HG02610 (cell line): Measurements from ENCODE around the gene DOHH.
"Not testable (repeated sequence)": the region's sequence is repeated elsewhere in the genome, so short reads cannot be mapped to it uniquely, and the experiment has no call there.

Experiments
- ATAC-seq: cut with Tn5 transposase; IDR thresholded peaks from one replicate; pipeline ENCODE4 v1.9.1; 2021; ENCODE audit warnings: mild to moderate bottlenecking, moderate library complexity; ENCODE audit not compliant: unreplicated experiment

DOHH gene

DNA sequence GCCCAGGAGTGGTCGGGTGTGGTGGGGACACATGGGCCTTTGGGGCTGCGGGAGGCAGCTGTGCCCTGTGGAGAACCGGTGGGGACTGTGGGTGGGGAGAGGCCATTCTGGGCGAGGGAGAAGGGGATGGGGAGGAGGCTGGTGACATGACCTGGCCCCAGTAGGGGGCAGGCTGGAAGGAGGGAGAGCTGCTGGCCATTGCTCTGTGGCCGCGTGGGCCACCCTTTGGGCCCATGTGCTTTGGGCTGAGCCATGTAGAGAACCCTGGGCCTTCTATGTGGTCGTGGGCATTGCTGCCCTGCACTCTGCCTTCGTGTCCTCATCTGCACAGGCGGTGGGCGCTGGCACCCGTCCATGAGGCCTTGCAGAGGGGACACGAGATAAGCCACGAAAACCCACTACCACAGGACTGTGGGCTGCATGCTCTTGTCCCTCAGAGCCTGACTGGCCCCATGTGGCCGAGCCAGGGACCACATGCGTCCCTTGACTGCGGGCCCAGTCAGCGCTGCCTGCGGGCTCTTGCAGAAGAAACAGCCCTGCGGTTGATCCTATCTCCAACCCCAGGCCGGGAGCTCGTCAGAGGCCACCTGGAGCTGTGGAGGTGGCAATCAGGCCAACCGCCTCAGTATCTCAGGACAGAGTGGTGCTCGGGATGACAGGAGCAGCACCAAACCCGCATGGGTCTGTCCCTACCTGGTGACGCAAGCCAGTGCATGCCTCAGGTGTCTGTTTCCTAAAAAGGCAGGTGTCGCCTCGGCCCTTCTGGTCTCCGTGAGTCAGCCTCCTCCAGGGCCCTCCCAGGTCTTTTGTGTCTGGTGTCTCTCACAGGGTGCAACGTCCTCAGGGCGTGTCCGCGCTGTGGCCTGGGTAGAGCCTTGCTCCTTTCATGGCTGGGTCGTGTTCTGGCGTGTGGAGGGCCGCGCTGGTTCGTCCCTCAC is 20.0 kb upstream of the DOHH start:
- no peak for ATAC-seq

DNA sequence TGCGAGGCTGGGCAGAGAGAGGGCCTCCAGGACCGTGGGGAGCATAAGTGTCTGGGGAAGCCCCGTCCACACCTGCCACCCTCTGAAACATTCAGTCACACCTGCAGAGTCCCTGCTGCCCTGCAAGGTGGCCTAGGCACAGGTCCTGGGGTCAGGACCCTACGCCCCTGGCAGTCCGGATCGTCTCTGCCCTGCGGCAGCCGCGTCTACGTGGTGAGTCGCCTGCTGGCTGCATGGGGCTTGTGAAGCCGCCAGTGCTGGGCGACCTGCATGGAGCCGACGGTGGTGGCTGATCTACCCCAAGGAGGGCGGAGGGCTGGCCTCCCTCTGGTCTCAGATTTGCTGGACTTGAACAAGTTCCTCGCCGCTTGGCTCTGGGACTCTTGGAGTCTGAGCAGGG is 18.7 kb upstream of the DOHH start:
- ATAC-seq, result no peak

DNA sequence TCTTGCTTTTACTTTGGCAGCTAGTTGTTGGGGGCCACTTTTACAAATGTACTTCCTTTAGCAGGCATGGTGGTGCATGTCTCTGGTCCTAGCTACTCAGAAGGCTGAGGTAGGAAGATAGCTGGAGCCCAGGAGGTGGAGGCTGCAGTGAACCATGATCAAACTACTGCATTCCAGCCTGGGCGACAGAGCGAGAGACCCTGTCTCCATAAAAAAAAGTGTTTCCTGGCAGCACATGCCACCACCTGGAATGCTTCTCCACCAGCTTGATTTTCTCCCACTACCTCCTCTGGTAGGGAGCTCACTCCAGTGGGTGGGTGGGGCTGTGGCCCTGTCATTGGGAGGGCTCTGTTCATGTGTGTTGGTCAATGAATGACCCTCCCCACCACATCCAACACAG is 18.2 kb upstream of the DOHH start:
- no peak for ATAC-seq

DNA sequence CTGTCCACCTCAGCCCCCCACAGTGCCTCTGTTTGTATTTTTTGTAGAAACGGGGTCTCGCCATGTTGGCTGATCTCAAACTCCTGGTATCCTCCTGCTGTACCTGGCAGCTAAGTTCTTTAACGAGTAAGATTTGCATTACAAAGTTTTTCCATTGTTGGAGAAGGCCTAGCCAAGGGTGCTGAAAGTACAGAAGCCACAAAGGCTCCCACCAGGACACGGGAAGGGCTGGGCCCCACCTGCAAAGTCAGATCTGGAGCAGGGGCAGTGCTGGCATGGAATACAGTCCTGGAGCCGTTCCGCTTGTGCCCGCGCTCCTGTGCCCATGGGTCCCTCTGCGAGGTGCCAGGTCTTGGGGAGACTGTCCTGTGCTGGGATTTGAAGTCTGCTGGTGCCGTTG is 17.8 kb upstream of the DOHH start:
- no peak for ATAC-seq

DNA sequence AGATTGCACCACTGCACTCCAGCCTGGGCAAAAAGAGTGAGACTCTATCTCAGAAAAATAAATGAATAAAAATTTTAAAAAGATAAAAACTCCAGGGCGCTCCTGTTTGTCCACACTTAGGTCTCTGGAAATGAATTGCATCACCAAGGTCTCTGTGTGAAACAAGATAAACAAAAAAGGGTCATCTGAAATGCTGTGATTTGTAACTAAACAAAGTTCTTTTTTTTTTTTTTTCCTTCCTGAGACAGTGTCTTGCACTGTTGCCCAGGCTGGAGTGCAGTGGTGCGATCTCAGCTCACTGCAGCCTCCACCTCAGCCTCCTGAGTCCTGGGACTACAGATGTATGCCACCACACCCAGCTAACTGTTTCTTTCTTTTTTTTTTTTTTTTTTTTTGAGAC is 17.2 kb upstream of the DOHH start:
- no peak for ATAC-seq

DNA sequence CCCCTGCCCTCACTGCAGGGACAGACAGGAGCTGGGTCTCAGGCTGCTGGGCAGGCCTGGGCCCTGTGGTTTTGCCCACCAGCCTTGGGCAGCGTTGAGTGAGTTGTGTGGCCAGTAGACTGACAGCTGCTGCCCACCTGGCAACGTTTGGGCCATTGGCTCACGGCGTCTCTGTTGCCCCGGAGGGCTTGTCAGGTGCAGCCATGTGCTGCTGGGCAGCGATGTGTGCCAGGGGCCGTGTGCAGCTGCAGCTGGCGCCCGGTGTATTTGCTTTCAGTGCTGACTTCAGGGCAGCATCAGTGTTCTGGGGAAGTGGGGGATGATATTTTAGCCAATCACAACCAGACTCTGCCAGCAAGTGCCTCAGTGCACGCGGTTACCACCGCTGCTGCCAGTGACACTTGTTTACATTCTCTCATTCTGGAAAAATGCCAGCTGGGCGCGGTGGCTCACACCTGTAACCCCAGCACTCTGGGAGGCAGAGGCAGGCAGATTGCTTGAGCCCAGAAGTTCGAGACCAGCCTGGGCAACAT is 16.3 kb upstream of the DOHH start:
- no peak for ATAC-seq

DNA sequence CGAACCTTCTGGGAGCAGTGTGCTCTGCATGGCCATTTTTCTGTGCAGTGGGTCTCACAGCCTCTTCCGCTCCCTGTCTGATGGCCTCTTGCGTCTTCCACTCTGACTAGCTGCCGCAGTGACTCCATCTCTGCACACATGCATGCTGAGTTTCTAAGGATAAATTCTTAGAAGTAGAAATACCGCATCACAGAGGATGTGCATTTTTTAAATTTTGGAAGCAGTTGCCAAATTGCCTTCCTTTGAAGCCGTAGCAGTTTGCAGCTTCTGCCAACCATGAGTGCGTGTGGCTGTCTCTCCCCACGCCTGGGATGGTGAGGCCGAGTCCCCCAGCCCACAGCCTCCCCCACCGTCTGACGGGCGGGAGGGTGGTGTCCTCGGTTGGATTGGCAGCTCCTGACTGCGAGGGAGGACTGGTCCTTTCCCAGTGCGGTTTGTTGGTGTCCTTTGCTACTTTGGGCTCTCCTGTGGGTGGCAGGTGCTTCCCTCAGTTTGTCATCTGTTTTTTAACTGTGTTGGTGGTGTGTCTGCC is 15.5 kb upstream of the DOHH start:
- ATAC-seq, result no peak

DNA sequence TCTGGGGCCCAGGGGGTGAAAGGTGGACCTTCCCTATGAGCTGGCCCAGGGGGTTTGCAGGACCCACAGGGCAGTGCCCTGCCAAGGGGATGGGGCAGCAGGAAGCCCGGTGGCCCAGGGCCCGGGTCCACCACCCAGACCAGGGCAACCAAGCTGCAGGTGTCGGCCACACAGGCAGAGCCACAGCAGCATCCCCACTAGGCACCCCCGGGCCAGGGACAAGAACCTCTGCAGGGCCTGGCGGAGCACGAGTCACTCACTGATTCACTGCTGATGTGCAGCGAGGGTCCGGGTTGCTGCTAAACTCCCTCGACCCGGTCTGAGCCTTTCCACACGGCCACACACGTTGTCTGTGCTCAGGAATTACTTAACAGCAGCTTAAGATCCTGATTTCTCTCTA is 14.5 kb upstream of the DOHH start:
- no peak for ATAC-seq

DNA sequence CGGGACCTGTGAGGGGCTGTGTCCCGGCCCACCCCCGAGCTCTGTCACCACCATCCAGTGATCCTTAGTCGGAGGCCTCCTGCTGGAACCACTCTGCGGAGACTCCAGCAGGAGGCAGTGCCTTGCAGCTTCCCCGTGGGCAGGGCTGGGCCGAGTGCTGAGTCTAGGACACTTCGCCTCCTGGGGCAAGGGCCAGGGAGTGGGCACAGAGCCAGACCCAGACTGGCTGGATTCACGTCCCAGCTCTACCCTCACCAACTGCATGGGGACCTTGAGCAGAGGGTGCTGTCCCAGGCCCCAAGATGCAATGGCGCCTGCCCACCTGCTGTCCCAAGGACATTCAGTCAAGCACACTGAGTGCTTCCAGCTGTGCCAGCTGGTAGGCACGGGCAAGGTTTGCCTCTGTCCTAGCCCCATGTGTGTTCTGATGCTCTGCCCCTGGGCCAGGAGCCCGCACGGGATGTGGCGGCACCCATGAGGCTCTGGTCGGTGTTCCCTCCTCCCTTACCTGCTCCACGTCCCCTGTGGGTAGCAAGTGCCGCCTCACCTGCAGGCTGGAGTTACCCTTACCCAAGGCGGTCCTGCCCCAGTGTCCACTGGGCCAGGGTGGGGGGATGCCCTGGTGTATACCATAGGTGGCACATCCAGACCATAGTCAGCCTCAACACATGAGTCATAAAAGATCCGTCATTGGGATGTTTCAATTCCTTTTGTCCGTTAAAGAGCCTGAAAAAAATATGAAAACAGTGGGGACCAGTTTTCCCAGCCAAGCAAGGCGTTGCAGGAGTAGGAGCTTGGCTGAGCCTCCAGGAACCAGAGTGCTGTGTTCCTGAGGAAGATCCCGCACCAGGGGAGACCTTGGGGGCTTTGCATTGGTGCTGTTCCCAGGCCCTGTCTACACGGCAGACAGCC is 13.0 kb upstream of the DOHH start:
- no peak for ATAC-seq

DNA sequence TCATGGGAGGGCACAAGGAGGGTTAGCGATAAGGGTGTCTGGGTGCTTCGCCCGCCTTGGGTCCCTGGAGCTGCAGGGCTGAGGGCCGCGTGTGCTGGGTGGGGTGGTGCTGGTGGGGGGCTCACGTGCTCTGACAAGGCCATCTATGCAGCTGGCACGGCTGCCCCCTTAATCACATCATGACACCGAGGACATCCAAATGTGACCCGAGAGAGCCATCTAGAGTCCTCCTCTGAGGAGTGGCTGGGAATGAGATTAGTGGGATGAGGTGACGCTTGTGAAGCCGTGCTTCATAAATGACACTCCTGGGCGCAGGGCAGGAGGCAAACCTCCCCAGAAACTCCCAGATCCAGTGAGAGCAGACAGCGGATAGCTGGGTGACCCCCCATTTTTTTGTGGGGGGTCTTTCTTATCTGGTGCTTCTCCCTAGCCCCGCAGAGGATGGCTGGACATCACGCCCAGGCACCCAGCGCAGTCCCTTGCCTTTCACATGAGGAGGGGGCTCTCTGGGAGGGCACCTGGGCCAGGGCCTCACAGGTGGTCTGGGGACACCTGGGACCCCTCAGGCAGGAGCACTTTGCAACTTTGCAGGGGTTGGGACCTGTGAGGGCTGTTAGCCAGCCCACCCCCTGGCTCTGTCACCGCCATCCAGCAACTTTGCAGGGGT is 12.2 kb upstream of the DOHH start:
- no peak for ATAC-seq

DNA sequence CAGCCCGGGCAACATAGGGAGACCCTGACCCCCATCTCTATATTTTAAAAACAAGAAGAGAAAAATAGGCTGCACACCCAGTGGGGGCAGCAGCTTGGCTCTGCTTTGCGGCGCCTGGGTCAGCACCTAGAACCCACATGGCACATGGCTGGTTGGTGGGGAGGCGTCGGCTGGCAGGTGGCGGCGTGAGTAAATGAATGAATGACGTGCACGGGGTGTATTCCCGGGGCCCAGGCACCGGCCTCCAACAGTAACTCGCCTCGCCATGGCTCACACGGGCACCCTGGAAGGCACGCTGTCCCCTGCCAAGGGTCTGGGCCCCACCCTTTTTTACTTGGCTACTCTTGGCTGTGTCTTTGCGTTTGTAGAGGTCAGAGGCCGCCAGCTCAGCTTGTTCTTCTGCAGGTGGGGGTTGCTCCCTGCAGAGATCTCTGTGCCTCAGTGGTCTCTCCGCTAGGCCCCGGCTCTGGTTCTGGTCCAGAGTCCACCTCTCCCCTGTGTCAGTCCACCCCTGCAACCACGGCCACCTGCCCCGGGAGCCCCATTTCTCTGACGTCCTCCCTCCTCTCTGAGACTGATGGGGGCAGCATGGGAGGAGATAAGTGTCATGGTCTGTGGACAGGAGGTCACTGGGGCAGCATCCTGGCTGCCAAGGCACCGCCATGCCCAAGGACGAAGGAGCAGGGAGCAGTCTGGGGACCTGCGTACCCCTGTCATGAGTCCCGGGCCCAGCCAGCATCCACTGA is 11.2 kb upstream of the DOHH start:
- no peak for ATAC-seq

DNA sequence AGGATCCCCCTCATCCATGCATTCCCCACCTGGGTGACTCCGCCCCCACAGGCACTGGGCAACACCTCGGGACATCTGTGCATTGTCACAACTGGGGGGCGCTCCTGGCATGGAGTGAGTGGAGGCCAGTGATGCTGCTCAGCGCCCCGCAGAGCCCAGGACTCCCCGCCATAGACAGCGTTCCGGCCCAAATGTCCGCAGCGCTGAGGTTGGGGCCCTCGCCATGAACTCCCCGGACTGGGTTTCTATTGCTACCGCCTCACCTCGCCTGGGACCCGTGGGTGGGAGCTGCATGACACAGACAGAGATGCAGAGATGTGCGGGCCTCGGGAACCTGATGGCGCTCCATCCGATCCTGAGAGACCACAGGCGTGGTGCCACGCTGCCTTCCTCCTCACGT is 10.3 kb upstream of the DOHH start:
- ATAC-seq, result no peak

DNA sequence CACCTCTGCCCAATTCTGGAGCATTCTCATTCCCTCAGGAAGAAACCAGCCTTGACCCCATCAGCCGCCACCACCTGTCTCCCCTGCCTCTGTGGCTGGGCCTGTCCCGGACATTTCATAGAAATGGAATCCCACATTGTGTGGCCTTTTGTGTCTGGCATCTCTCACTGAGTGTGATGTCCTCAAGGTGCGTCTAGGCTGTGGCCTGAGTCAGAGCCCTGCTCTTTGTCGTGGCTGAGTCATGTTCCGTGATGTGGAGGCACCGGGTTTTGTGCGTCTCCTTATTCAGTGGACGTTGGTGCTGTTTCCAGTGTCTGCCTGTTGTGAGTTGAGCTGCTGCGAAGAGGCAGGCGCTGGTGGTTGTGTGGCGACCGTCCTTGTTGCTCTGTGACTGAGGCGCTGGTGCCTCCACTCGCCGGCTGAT is 9.1 kb upstream of the DOHH start:
- ATAC-seq, result no peak

DNA sequence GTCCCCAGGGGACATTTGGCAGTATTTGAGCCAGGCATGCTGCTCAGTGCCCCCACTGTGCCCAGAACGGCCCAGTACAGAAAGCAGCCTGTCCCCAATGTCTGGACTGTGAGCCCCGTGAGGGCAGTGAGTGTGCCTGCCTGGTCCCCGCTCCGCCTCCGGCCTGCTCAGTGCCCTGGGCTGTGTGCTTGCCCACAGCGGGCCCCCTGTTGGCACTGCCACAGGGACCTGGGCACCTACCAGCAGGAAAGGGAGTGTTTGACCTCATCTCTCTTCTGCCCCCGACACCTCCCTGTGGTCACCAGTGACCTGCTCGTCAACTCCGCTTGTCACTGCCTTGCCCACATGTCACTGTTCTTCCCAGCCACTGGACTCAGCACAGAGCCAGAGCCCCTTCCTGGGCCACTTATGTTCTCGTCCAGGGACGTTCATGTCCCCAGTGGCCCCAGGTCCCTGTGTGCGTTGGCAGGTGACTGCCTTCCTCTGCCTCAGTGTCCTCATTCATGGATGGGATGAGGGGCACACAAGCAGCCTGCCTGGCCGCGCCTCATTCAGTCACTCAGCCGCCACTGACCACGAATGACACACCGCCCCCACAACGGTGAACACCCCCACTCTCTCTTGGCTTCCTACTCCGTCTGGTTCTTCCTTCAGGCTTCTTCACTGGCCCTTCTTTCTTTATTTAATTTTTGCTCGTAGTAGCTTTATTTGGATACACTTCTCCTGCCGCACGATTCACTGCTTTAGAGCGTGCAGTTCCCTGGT is 8.5 kb upstream of the DOHH start:
- ATAC-seq, result no peak

DNA sequence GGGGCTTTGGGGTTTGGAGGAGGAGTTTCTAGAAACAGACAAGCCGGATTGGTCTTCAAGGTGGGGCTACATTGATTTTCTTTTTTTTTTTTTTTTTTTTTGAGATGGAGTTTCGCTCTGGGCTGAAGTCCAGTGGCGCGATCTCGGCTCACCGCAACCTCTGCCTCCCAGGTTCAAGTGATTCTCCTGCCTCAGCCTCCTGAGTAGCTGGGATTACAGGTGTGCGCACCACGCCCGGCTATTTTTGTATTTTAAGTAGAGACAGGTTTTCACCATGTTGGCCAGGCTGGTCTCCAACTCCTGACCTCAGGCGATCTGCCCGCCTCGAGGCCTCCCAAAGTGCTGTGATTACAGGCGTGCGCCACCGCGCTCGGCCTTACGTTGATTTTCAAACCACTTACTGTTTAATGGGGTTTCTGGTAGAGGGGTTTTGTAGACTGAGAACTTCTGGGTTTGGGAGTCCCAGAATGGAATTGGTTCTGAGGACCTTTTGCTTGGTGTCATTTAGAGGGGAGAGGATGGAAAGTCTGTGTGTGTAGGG is 7.7 kb upstream of the DOHH start:
- ATAC-seq, result not testable (repeated sequence)

DNA sequence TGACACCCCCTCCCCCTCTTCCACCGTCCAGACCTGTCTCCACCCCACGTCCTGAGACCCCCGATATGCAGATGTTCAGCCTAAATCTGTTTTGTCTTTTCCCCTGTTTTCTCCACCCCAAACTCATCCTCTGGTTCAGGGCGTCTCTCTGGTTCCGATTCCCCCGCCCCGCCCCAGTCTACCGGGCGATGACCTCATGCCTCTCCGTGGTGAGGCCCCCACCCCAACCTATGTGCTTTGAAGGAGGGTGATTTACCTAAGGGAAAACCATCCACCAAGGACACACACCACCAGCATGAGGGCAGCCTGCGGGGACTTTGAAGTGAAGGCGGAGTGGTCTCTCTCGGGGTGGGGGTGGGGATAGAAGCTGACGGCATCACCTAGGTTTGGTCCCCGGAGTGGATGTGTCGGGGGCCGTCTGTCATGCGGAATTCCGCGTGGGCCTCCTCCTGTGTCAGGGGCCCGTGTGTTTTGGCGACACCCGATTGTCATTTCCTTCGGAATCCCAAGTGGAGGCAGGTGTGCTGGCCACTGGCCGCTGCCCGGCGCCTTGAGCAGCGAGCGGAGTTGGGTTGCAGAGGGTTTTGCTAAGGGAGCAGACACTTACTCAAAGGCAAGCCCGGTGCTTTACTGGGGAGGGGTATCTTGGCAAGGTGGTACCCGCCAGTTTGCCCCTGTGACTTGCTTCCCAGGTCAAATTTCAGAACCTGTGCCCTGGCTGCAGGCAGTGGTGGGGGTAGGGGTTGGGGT is 7.1 kb upstream of the DOHH start:
- ATAC-seq, result no peak

DNA sequence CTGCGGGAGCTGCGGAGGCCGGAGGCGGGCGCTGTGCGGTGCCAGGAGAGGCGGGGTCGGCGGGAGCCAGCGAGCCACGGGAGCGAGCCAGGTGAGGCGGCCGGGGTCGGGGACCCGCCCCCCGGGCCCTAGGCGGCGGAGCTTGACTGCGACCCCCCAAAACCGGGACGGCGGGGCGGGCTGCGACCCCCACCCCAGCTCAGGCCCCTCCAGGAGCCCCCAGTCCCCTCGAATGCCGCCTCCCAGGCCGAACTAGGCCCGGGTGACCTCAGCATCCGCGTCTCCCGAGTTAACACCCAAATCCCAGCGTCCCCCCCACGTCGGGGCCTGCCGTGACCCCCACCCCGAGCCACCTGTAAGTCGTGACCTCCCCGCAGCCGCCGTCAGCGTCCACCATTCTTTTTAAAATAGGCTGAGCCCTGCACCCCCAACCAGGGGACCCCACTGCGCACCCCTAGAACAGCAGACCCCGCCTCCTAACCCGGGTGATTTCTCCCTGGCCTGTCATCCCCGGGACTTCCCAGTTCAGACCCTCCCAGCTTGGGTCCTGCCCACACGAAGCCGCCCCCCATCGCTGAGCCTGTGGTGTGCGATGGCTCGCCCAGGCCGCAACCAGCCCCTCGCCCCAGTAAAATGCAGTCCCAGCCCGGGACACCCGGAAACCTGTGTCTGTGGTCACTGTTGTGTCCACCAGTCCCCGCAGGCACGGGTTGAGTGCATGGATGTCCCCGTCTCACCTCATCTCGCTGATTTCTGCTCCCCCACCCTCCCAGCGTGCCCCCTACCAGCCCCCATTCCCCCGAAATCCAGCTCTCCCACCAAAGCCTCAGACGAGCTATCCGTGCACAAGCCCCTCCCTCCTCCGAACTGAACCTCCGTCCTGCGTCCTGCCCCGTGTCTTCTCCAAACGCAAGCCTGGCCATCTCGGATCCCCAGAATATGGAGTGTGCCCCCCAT is 6.2 kb upstream of the DOHH start:
- ATAC-seq, result no peak
